K562 (cell line): ENCODE data around the gene B4GALT5. TPM values are rescaled to one million over a fixed set of nuclear protein-coding genes. Genes with fewer than 3 reads are reported as not detected.
"Not testable (repeated sequence)": the region's sequence is repeated elsewhere in the genome, so short reads cannot be mapped to it uniquely, and the experiment has no call there.

Source experiments
- ATAC-seq: fragments of 200-7000 bp; cut with Tn5 transposase; 3 replicates; pipeline ENCODE4 v1.9.1; 2020; ENCODE audit warnings: moderate library complexity
- BruUV-seq: library from RNA; stranded (reverse); fragments of 400-500 nt; replicated peaks from 2 replicates; lab custom pipeline; 2021; lab: Mats Ljungman, UMichigan
- CTCF ChIA-PET: fragments of 300-600 bp; formaldehyde crosslinking; extraction: SDS; loops from one replicate; lab custom pipeline; 2021; ENCODE audit warnings: low intra/inter-chr PET ratio; lab: Yijun Ruan, JAX
- POLR2A ChIA-PET: fragments of 300-600, 350-650 bp; sonication (Branson Sonifier 250); formaldehyde crosslinking; extraction: SDS; loops from one replicate; lab custom pipeline; 2021; ENCODE audit warnings: antibody characterized with exemption, inconsistent platforms; lab: Yijun Ruan, JAX
- DNase-seq, 4 experiments: peaks; one replicate each; pipeline versions ENCODE4 v3.0.0 to v3.0.0-alpha.2; 2011 to 2018; ENCODE audit warnings: low spot score in 3 of 4, mixed read lengths in 3 of 4; ENCODE audit errors: extremely low read depth in 1 of 4
- FAIRE-seq: peaks from 2 replicates; lab custom pipeline; 2011; peaks lifted over from hg19 to GRCh38; lab: Jason Lieb, UNC
- H2AFZ ChIP-seq: 2 replicates; pipeline ENCODE4 v1.6.0; 2011; ENCODE audit warnings: low read depth, low read length, control low read depth, inconsistent platforms
- H3K27ac ChIP-seq: fragments of 200-600 bp; 3 replicates; pipeline ENCODE4 v1.8.0; 2011; ENCODE audit warnings: low read depth, mild to moderate bottlenecking, control low read depth, inconsistent platforms, low read length, moderate library complexity, mixed read lengths; ENCODE audit errors: extremely low read depth
- H3K27me3 ChIP-seq, 2 experiments: fragments of 300-600 bp in 1 of 2; 2 replicates in 1 of 2; 3 replicates in 1 of 2; pipeline versions ENCODE4 v1.6.0 to v1.8.0; 2011; ENCODE audit warnings: inconsistent platforms in 2 of 2, low read length in 2 of 2, mild to moderate bottlenecking in 1 of 2, mixed read lengths in 1 of 2, moderate library complexity in 1 of 2; ENCODE audit not compliant: control insufficient read depth in 2 of 2, insufficient read depth in 2 of 2
- H3K36me3 ChIP-seq: fragments of 300-600 bp; 3 replicates; pipeline ENCODE4 v1.8.0; 2011; ENCODE audit warnings: mild to moderate bottlenecking, low read length, inconsistent platforms; ENCODE audit not compliant: control insufficient read depth, insufficient read depth
- H3K4me1 ChIP-seq, 2 experiments: fragments of 200-600 bp in 1 of 2; replicated peaks in 1 of 2; 2 replicates in 1 of 2; 3 replicates in 1 of 2; pipeline versions ENCODE4 v1.5.1 to v1.8.0; 2011; ENCODE audit warnings: inconsistent platforms in 2 of 2, low read length in 2 of 2, mild to moderate bottlenecking in 1 of 2, mixed read lengths in 1 of 2, moderate library complexity in 1 of 2; ENCODE audit not compliant: control insufficient read depth in 2 of 2, insufficient read depth in 2 of 2
- H3K4me2 ChIP-seq: 2 replicates; pipeline ENCODE4 v1.6.1; 2011; ENCODE audit warnings: low read length, control low read depth, inconsistent platforms, mixed read lengths; ENCODE audit not compliant: insufficient read depth
- H3K4me3 ChIP-seq: fragments of 200-600 bp; sonication (generic), shearing (Covaris generic); 2 replicates; pipeline ENCODE4 v1.5.1; 2016; ENCODE audit warnings: control low read depth, inconsistent platforms
- H3K79me2 ChIP-seq: fragments of 200-600 bp; 3 replicates; pipeline ENCODE4 v1.8.0; 2011; ENCODE audit warnings: low read length, inconsistent platforms; ENCODE audit not compliant: control insufficient read depth, insufficient read depth
- H3K9ac ChIP-seq, 2 experiments: 2 replicates each; pipeline versions ENCODE4 v1.6.0 to v1.6.1; 2011; ENCODE audit warnings: low read depth in 2 of 2, low read length in 2 of 2, control low read depth in 1 of 2, inconsistent platforms in 1 of 2, mild to moderate bottlenecking in 1 of 2, mixed read lengths in 1 of 2; ENCODE audit not compliant: insufficient read depth in 1 of 2
- H3K9me1 ChIP-seq: one replicate; pipeline ENCODE4 v1.6.0; 2011; ENCODE audit warnings: inconsistent platforms, mild to moderate bottlenecking, low read length, moderate library complexity; ENCODE audit not compliant: control insufficient read depth, insufficient read depth
- H3K9me3 ChIP-seq: replicated peaks from 2 replicates; pipeline ENCODE4 v1.5.1; 2011; ENCODE audit warnings: low read depth, low read length, inconsistent platforms; ENCODE audit not compliant: control insufficient read depth, insufficient read depth
- H4K20me1 ChIP-seq: replicated peaks from 2 replicates; pipeline ENCODE4 v1.6.1; 2011; ENCODE audit warnings: low read length, inconsistent platforms, mixed read lengths; ENCODE audit not compliant: control insufficient read depth, insufficient read depth
- ARID3A ChIP-seq: IDR thresholded peaks from 2 replicates; pipeline ENCODE4 v1.6.1; 2012; ENCODE audit warnings: low read depth, low read length, improper control_type of control experiment, borderline replicate concordance
- BHLHE40 ChIP-seq: IDR thresholded peaks from 2 replicates; pipeline ENCODE4 v1.6.1; 2011; ENCODE audit warnings: low read length, improper control_type of control experiment
- HIVEP1 ChIP-seq: fragments of 250-450 bp; sonication (Bioruptor Pico); IDR thresholded peaks from 2 replicates; pipeline ENCODE4 v1.4.0; 2020; ENCODE audit warnings: mild to moderate bottlenecking
- MXD1 ChIP-seq: fragments of 250-450 bp; sonication (Bioruptor Pico); IDR thresholded peaks from 2 replicates; pipeline ENCODE4 v1.8.0; 2021; ENCODE audit warnings: borderline replicate concordance, mild to moderate bottlenecking, moderate library complexity; ENCODE audit not compliant: poor library complexity, severe bottlenecking
- PURB ChIP-seq: sonication (generic); formaldehyde crosslinking; IDR thresholded peaks from 2 replicates; pipeline ENCODE4 v1.9.0; 2021; ENCODE audit warnings: low read depth, mild to moderate bottlenecking, missing genetic modification reagents
- RBM34 ChIP-seq: fragments of 200-400 bp; formaldehyde crosslinking; IDR thresholded peaks from 2 replicates; pipeline ENCODE4 v1.6.1; 2018; ENCODE audit warnings: low read length, borderline replicate concordance; ENCODE audit not compliant: insufficient read depth
- ZNF408 ChIP-seq: fragments of 250-450 bp; sonication (Bioruptor Pico); IDR thresholded peaks from 2 replicates; pipeline ENCODE4 v1.4.0; 2020; ENCODE audit warnings: low read depth, mild to moderate bottlenecking, moderate library complexity
- ZNF77 ChIP-seq: fragments of 250-450 bp; sonication (Bioruptor Pico); IDR thresholded peaks from 2 replicates; pipeline ENCODE4 v1.5.0; 2020
- WGBS: fragments of 100-300 bp; shearing (Covaris generic); methylation state at CpG from one replicate; pipeline ENCODE4 v1.1.6; 2016; ENCODE audit warnings: low coverage, mixed read lengths; ENCODE audit not compliant: insufficient coverage; ENCODE audit errors: missing lambda C conversion rate; 5-methylcytosine and 5-hydroxymethylcytosine counted together
- in situ Hi-C: fragments of 300-500 bp; cut with MboI; formaldehyde crosslinking; loops from 4 replicates; pipeline ENCODE4 v1.15.0; 2018; ENCODE audit warnings: inconsistent platforms, mixed read lengths
- intact Hi-C: fragments of 100-400 bp; cut with micrococcal nuclease; formaldehyde crosslinking; loops from 2 replicates; pipeline ENCODE4 v1.14.2; 2022
- polyA plus RNA-seq, 8 experiments: library from polyadenylated mRNA; depleted of rRNA in 4 of 8; stranded (reverse) in 5 of 8; unstranded in 3 of 8; fragments of >200 nt; fragmentation: Nextera tagmentation in 2 of 8; fragmentation: Illumina TruSeq in 1 of 8; extraction: Ambion mirVana in 2 of 8; extraction: Trizol in 1 of 8; gene quantifications; 2 replicates each; pipeline versions ENCODE4 v1.2.1 to v1.2.3, GENCODE V29; 2011 to 2014; ENCODE audit warnings: inconsistent platforms in 1 of 8, missing spikeins in 1 of 8
- total RNA-seq, 7 experiments: library from RNA; depleted of rRNA in 6 of 7; stranded (reverse); fragments of >200 nt in 6 of 7; fragmentation: Illumina TruSeq in 2 of 7; extraction: Trizol in 2 of 7; gene quantifications; 2 replicates each; pipeline versions ENCODE4 v1.2.1 to v1.2.3, GENCODE V29; 2011 to 2021; ENCODE audit warnings: low replicate concordance in 1 of 7

B4GALT5 gene
- total and polyA plus RNA-seq, 9 of the 15 experiments (the other 6 are each of a cell fraction or from before 2014, with no cell fraction given): 8.5 to 32.6 (median 23.4) TPM

GRCh38 chr20:49624988-49625387 is 88.7 kb downstream of the B4GALT5 start:
- H3K27me3 ChIP-seq: peaks cover 6 to 12% of the 10 kb centered on the region in 2 experiments; a peak in 4 of 5 replicates
- H3K9me1 ChIP-seq, H3K79me2 ChIP-seq, H3K27ac ChIP-seq, H3K9ac ChIP-seq, H3K36me3 ChIP-seq, BruUV-seq, H3K4me3 ChIP-seq, H3K9me3 ChIP-seq, H3K4me2 ChIP-seq, FAIRE-seq, DNase-seq, CTCF ChIA-PET, H3K4me1 ChIP-seq, in situ Hi-C loops, ATAC-seq, intact Hi-C loops, H4K20me1 ChIP-seq: not testable (repeated sequence)
- POLR2A ChIA-PET: interaction anchor here (0.7 to 1.2 kb wide), 2 partner anchors 193 to 221 kb away, joined by 3 read pairs; no protein-coding TSS in a partner anchor
- H2AFZ ChIP-seq: 0 out of 2 replicates have a peak overlapping the region, but pooled peaks have one; percentile 22
- 37% methylated on average over 10 of the region's 10 CpGs for WGBS

GRCh38 chr20:49624317-49624716 is 89.4 kb downstream of the B4GALT5 start:
- TF ChIP-seq PURB (CRISPR knock-in tag): no peak
- TF ChIP-seq HIVEP1 (CRISPR knock-in tag): no peak
- TF ChIP-seq BHLHE40: no peak
- TF ChIP-seq MXD1 (CRISPR knock-in tag): no peak
- TF ChIP-seq ZNF77 (CRISPR knock-in tag): no peak
- no peak for TF ChIP-seq ZNF408 (CRISPR knock-in tag)
- TF ChIP-seq ARID3A: no peak
- no peak for TF ChIP-seq RBM34
- DNase-seq (no peak), FAIRE-seq (no peak), ATAC-seq (no peak)
- no peaks in the 10 kb centered on the region for H3K36me3 ChIP-seq
- in situ Hi-C loops (no loop called here), intact Hi-C loops (no loop called here)
- 36% methylated on average over 6 of the region's 6 CpGs for WGBS
- H2AFZ ChIP-seq: no peak overlapping the region
- POLR2A ChIA-PET: interaction anchor here (0.6 to 1.2 kb wide), 5 partner anchors 22 to 222 kb away, joined by 3 read pairs; no protein-coding TSS in a partner anchor
- H3K79me2 ChIP-seq: no peaks in the 10 kb centered on the region
- CTCF ChIA-PET: no interaction called here
- no TSS peak for BruUV-seq
- H3K4me3 ChIP-seq: no peak overlapping the region
- H4K20me1 ChIP-seq: no peaks in the 10 kb centered on the region
- no peaks in the 10 kb centered on the region for H3K9me1 ChIP-seq
- no peaks in the 10 kb centered on the region for H3K9me3 ChIP-seq
- H3K27me3 ChIP-seq: peaks cover 6 to 12% of the 10 kb centered on the region in 2 experiments; a peak in 4 of 5 replicates
- H3K4me1 ChIP-seq: no peaks in the 10 kb centered on the region
- H3K9ac ChIP-seq: no peak overlapping the region
- no peak overlapping the region for H3K4me2 ChIP-seq
- H3K27ac ChIP-seq: no peak overlapping the region
